Measurements from ENCODE around the gene WDR19.
"Not testable (repeated sequence)": the region's sequence is repeated elsewhere in the genome, so short reads cannot be mapped to it uniquely, and the experiment has no call there.

The WDR19 gene

GRCh38 chr4:39181905-39182638 lies at the start of gene WDR19:
Gene WDR19, plus strand, starts transcription at chr4:39182529. Its CDS starts 29 bp downstream, at chr4:39182558.
- DNase-seq, result peak; percentile 97

- no peak for DNase-seq
These were observed 48.7 kb upstream of the WDR19 start for GRCh38 chr4:39133623-39134022.

GRCh38 chr4:39134683-39135306 lies 47.5 kb upstream of the WDR19 start:
- DNase-seq, result no peak

GRCh38 chr4:39138227-39138626 lies 44.1 kb upstream of the WDR19 start:
- DNase-seq, result not testable (repeated sequence)

- no peak for DNase-seq
These were observed 36.1 kb upstream of the WDR19 start for GRCh38 chr4:39146211-39146610.

- DNase-seq, result no peak
These were observed 28.3 kb upstream of the WDR19 start for GRCh38 chr4:39154009-39154408.

- no peak for DNase-seq
These were observed 24.8 kb upstream of the WDR19 start for GRCh38 chr4:39157520-39157919.

- DNase-seq, result no peak
These were observed 16.2 kb upstream of the WDR19 start for GRCh38 chr4:39166177-39166576.

- DNase-seq, result no peak
These were observed 15.7 kb upstream of the WDR19 start for GRCh38 chr4:39166669-39167068.

- no peak for DNase-seq
These were observed 12.9 kb upstream of the WDR19 start for GRCh38 chr4:39169426-39169825.

- no peak for DNase-seq
These were observed 12.0 kb upstream of the WDR19 start for GRCh38 chr4:39170301-39170700.

- no peak for DNase-seq
These were observed 3.6 kb upstream of the WDR19 start for GRCh38 chr4:39178706-39179105.

- DNase-seq, result no peak
These were observed 2.6 kb upstream of the WDR19 start for GRCh38 chr4:39179681-39180080.

GRCh38 chr4:39180629-39181028 lies 1.7 kb upstream of the WDR19 start:
- not testable (repeated sequence) for DNase-seq

GRCh38 chr4:39181520-39181904 lies 817 bp upstream of the WDR19 start:
- DNase-seq, result no peak

- DNase-seq, result no peak
These were observed 19.6 kb downstream of the WDR19 start for GRCh38 chr4:39201963-39202362.

- no peak for DNase-seq
These were observed 22.2 kb downstream of the WDR19 start for GRCh38 chr4:39204543-39204942.

- no peak for DNase-seq
These were observed 22.7 kb downstream of the WDR19 start for GRCh38 chr4:39205000-39205399.

- no peak for DNase-seq
These were observed 23.1 kb downstream of the WDR19 start for GRCh38 chr4:39205476-39205875.

- DNase-seq, result no peak
These were observed 45.6 kb downstream of the WDR19 start for GRCh38 chr4:39227906-39228305.

- no peak for DNase-seq
These were observed 46.0 kb downstream of the WDR19 start for GRCh38 chr4:39228377-39228776.

GRCh38 chr4:39230462-39230861 lies 48.1 kb downstream of the WDR19 start:
- no peak for DNase-seq

GRCh38 chr4:39231660-39232059 lies 49.3 kb downstream of the WDR19 start:
- no peak for DNase-seq

GRCh38 chr4:39232100-39232499 lies 49.8 kb downstream of the WDR19 start:
- no peak for DNase-seq

- DNase-seq, result no peak
These were observed 50.8 kb downstream of the WDR19 start for GRCh38 chr4:39233114-39233513.

Data from activated CD8-positive, alpha-beta memory T cell treated with anti-CD3 and anti-CD28 coated beads, Interleukin-2, amount 50 U/mL, for 48 hours (primary cell).